ENCODE data around the gene TMEM215.

The TMEM215 gene

GRCh38 chr9:32775283-32775682, 8.1 kb upstream of the TMEM215 start:
- Histone ChIP-seq H3F3A (ENCODE audit: insufficient read depth) (no peaks in the 10 kb centered on the region), H4K20me1 (ENCODE audit: low read depth, low read length) (no peaks in the 10 kb centered on the region), H3K27ac (ENCODE audit: low read depth, low read length) (no peak overlapping the region), H3K9ac (ENCODE audit: low read length) (no peak overlapping the region), H3K9me3 (ENCODE audit: insufficient read depth, low read length) (no peaks in the 10 kb centered on the region), H3K9me2 (replicated peaks; ENCODE audit: insufficient read depth, low read length) (no peaks in the 10 kb centered on the region), H3K4me2 (ENCODE audit: low read depth, low read length, poor library complexity, severe bottlenecking) (no peak overlapping the region), H3K27me3 (ENCODE audit: low read length) (no peaks in the 10 kb centered on the region; the same call in 1 of the 2 replicates), H3K4me3 (ENCODE audit: insufficient read depth, low read length, poor library complexity, severe bottlenecking) (no peak overlapping the region), H2AFZ (ENCODE audit: low read depth, low read length, severe bottlenecking) (no peak overlapping the region), H3K36me3 (ENCODE audit: low read length) (no peaks in the 10 kb centered on the region), H3K79me2 (ENCODE audit: insufficient read depth, low read length) (no peaks in the 10 kb centered on the region)
- no peak for TF ChIP-seq EZH2phosphoT487 (conservative IDR thresholded peaks at IDR 0.05; ENCODE audit: low read length)
- TF ChIP-seq, protein P1, sequence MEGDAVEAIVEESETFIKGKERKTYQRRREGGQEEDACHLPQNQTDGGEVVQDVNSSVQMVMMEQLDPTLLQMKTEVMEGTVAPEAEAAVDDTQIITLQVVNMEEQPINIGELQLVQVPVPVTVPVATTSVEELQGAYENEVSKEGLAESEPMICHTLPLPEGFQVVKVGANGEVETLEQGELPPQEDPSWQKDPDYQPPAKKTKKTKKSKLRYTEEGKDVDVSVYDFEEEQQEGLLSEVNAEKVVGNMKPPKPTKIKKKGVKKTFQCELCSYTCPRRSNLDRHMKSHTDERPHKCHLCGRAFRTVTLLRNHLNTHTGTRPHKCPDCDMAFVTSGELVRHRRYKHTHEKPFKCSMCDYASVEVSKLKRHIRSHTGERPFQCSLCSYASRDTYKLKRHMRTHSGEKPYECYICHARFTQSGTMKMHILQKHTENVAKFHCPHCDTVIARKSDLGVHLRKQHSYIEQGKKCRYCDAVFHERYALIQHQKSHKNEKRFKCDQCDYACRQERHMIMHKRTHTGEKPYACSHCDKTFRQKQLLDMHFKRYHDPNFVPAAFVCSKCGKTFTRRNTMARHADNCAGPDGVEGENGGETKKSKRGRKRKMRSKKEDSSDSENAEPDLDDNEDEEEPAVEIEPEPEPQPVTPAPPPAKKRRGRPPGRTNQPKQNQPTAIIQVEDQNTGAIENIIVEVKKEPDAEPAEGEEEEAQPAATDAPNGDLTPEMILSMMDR (IDR thresholded peaks at IDR 0.05; ENCODE audit: insufficient read depth, low read length, poor library complexity, severe bottlenecking): no peak

GRCh38 chr9:32776201-32776600, 7.1 kb upstream of the TMEM215 start:
- no peak overlapping the region for H3K9ac ChIP-seq (ENCODE audit: low read length)
- no peak overlapping the region for H3K27ac ChIP-seq (ENCODE audit: low read depth, low read length)
- H2AFZ ChIP-seq (ENCODE audit: low read depth, low read length, severe bottlenecking): no peak overlapping the region
- no peaks in the 10 kb centered on the region for H3K79me2 ChIP-seq (ENCODE audit: insufficient read depth, low read length)
- H3K27me3 ChIP-seq (ENCODE audit: low read length): no peaks in the 10 kb centered on the region; the same call in 1 of the 2 replicates
- no peak for TF ChIP-seq EZH2phosphoT487 (conservative IDR thresholded peaks at IDR 0.05; ENCODE audit: low read length)
- TF ChIP-seq, protein P1 (IDR thresholded peaks at IDR 0.05; ENCODE audit: insufficient read depth, low read length, poor library complexity, severe bottlenecking): no peak
- H4K20me1 ChIP-seq (ENCODE audit: low read depth, low read length): no peaks in the 10 kb centered on the region
- H3K9me2 ChIP-seq (replicated peaks; ENCODE audit: insufficient read depth, low read length): no peaks in the 10 kb centered on the region
- H3K9me3 ChIP-seq (ENCODE audit: insufficient read depth, low read length): no peaks in the 10 kb centered on the region
- H3K4me2 ChIP-seq (ENCODE audit: low read depth, low read length, poor library complexity, severe bottlenecking): no peak overlapping the region
- no peak overlapping the region for H3K4me3 ChIP-seq (ENCODE audit: insufficient read depth, low read length, poor library complexity, severe bottlenecking)
- no peaks in the 10 kb centered on the region for H3K36me3 ChIP-seq (ENCODE audit: low read length)
- no peaks in the 10 kb centered on the region for H3F3A ChIP-seq (ENCODE audit: insufficient read depth)

GRCh38 chr9:32782476-32783167, 718 bp upstream of the TMEM215 start:
- Histone ChIP-seq H2AFZ (ENCODE audit: low read depth, low read length, severe bottlenecking) (no peak overlapping the region), H3F3A (ENCODE audit: insufficient read depth) (no peaks in the 10 kb centered on the region), H3K4me3 (ENCODE audit: insufficient read depth, low read length, poor library complexity, severe bottlenecking) (no peak overlapping the region), H3K36me3 (ENCODE audit: low read length) (no peaks in the 10 kb centered on the region), H3K9ac (ENCODE audit: low read length) (no peak overlapping the region), H3K79me2 (ENCODE audit: insufficient read depth, low read length) (no peaks in the 10 kb centered on the region), H4K20me1 (ENCODE audit: low read depth, low read length) (no peaks in the 10 kb centered on the region), H3K27me3 (ENCODE audit: low read length) (no peaks in the 10 kb centered on the region; the same call in 1 of the 2 replicates), H3K9me3 (ENCODE audit: insufficient read depth, low read length) (no peaks in the 10 kb centered on the region), H3K9me2 (replicated peaks; ENCODE audit: insufficient read depth, low read length) (no peaks in the 10 kb centered on the region), H3K4me2 (ENCODE audit: low read depth, low read length, poor library complexity, severe bottlenecking) (no peak overlapping the region), H3K27ac (ENCODE audit: low read depth, low read length) (no peak overlapping the region)
- TF ChIP-seq, protein P1 (IDR thresholded peaks at IDR 0.05; ENCODE audit: insufficient read depth, low read length, poor library complexity, severe bottlenecking): no peak
- TF ChIP-seq EZH2phosphoT487 (conservative IDR thresholded peaks at IDR 0.05; ENCODE audit: low read length): no peak
